Measurements from ENCODE around the gene KLRC3. TPM values are rescaled to one million over a fixed set of nuclear protein-coding genes. Genes with fewer than 3 reads are reported as not detected.
A peak's percentile ranks its signal among the peaks of the same experiment; 100 is the strongest.
"Not testable (repeated sequence)": the region's sequence is repeated elsewhere in the genome, so short reads cannot be mapped to it uniquely, and the experiment has no call there.

The KLRC3 gene
- total RNA-seq, 1 experiment from 2014 or later: 0.74 TPM

GRCh38 chr12:10439608-10440274 lies 19.3 kb upstream of the KLRC3 start:
- intact Hi-C loops (cut with micrococcal nuclease; ENCODE audit: unreplicated experiment); H3K36me3 ChIP-seq (ENCODE audit: control insufficient read depth, insufficient read depth, low read length); in situ Hi-C loops (cut with HindIII; ENCODE audit: low pct_unique_long_range_greater_than_20kb, low sequenced_read_pairs); BruUV-seq (replicated peaks); H3K9me3 ChIP-seq (ENCODE audit: control insufficient read depth, insufficient read depth, low read depth, low read length); H3K27me3 ChIP-seq (ENCODE audit: control insufficient read depth, insufficient read depth, low read length); H3K4me3 ChIP-seq (ENCODE audit: low read depth in 2 of 2, low read length in 2 of 2); H3K4me1 ChIP-seq (ENCODE audit: control insufficient read depth, insufficient read depth, low read length); CTCF ChIA-PET; POLR2A ChIA-PET; H3K27ac ChIP-seq (ENCODE audit: low read length): not testable (repeated sequence)
- ATAC-seq (peak; percentile 97), DNase-seq (ENCODE audit: low read depth, low spot score) (peak; percentile 45)

DNA sequence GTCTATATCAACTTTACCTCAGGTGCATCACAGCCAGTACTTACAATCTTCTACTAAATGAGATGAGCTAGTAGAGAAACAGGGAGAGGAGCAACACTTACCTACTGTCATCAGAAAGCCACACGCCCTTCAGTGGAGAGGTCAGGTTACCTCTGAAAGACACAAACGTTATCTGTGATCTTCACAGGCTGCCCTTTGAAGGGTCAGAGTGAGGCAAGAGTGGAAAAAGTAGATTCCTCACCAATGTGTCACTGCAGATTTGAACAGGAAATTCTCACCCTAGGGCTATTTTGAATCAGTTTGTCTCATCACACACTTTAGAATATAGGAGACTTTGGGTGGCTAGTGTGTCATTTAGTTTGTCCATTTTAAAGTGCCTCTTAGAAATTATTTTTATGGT lies 17.2 kb upstream of the KLRC3 start:
- H3K4me3 ChIP-seq (ENCODE audit: low read depth in 2 of 2, low read length in 2 of 2); in situ Hi-C loops (cut with HindIII; ENCODE audit: low pct_unique_long_range_greater_than_20kb, low sequenced_read_pairs); H3K4me1 ChIP-seq (ENCODE audit: control insufficient read depth, insufficient read depth, low read length); POLR2A ChIA-PET; ATAC-seq; DNase-seq (ENCODE audit: low read depth, low spot score); BruUV-seq (replicated peaks); intact Hi-C loops (cut with micrococcal nuclease; ENCODE audit: unreplicated experiment); H3K9me3 ChIP-seq (ENCODE audit: control insufficient read depth, insufficient read depth, low read depth, low read length); CTCF ChIA-PET; H3K27me3 ChIP-seq (ENCODE audit: control insufficient read depth, insufficient read depth, low read length); H3K36me3 ChIP-seq (ENCODE audit: control insufficient read depth, insufficient read depth, low read length); H3K27ac ChIP-seq (ENCODE audit: low read length): not testable (repeated sequence)

GRCh38 chr12:10435816-10436215 lies 15.4 kb upstream of the KLRC3 start, which contains the start of gene KLRC2:
TSS of gene KLRC2 (minus strand) at chr12:10436010. CDS start at chr12:10435986, 24 bp downstream.
- in situ Hi-C loops (cut with HindIII; ENCODE audit: low pct_unique_long_range_greater_than_20kb, low sequenced_read_pairs); POLR2A ChIA-PET; H3K27me3 ChIP-seq (ENCODE audit: control insufficient read depth, insufficient read depth, low read length); H3K4me1 ChIP-seq (ENCODE audit: control insufficient read depth, insufficient read depth, low read length); BruUV-seq (replicated peaks); H3K4me3 ChIP-seq (ENCODE audit: low read depth in 2 of 2, low read length in 2 of 2); H3K9me3 ChIP-seq (ENCODE audit: control insufficient read depth, insufficient read depth, low read depth, low read length); H3K36me3 ChIP-seq (ENCODE audit: control insufficient read depth, insufficient read depth, low read length); CTCF ChIA-PET; DNase-seq (ENCODE audit: low read depth, low spot score); ATAC-seq; H3K27ac ChIP-seq (ENCODE audit: low read length); intact Hi-C loops (cut with micrococcal nuclease; ENCODE audit: unreplicated experiment): not testable (repeated sequence)

DNA sequence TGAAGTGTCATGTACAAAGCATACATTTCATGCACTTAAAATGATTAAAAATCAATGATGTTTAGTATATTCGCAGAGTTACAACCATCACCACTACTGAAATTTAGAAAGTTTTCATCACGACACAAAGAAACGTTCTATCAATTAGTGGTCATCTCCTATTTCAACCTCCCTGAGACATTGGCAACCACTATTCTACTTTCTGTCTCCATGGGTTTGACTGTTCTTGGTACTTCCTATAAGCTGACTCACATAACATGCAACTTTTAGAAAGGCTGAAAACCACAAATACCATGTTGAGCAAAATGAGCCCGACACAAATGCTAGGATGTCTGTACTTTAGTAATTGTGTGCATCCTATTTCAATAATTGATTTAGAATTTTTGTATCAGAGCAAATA lies 10.2 kb upstream of the KLRC3 start:
- BruUV-seq (replicated peaks); intact Hi-C loops (cut with micrococcal nuclease; ENCODE audit: unreplicated experiment); ATAC-seq; H3K36me3 ChIP-seq (ENCODE audit: control insufficient read depth, insufficient read depth, low read length); H3K4me1 ChIP-seq (ENCODE audit: control insufficient read depth, insufficient read depth, low read length); in situ Hi-C loops (cut with HindIII; ENCODE audit: low pct_unique_long_range_greater_than_20kb, low sequenced_read_pairs); POLR2A ChIA-PET; H3K4me3 ChIP-seq (ENCODE audit: low read depth in 2 of 2, low read length in 2 of 2); H3K27ac ChIP-seq (ENCODE audit: low read length); H3K27me3 ChIP-seq (ENCODE audit: control insufficient read depth, insufficient read depth, low read length); DNase-seq (ENCODE audit: low read depth, low spot score); H3K9me3 ChIP-seq (ENCODE audit: control insufficient read depth, insufficient read depth, low read depth, low read length); CTCF ChIA-PET: not testable (repeated sequence)

DNA sequence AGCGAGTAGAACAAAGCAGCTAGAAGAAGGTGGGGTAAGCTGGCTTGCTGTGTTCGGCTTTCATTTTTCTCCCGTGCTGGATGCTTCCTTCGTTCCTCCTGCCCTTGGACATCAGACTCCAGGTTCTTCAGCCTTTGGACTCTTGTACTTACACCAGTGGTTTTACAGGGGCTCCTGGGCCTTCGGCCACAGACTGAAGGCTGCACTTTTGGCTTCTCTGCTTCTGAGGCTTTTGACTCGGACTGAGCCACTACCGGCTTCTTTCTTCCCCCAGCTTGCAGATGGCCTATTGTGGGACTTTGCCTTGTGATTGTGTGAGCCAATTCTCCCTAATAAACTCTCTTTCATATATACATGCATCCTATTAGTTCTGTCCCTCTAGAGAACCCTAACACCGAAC lies 5.5 kb upstream of the KLRC3 start:
- DNase-seq (ENCODE audit: low read depth, low spot score); POLR2A ChIA-PET; H3K36me3 ChIP-seq (ENCODE audit: control insufficient read depth, insufficient read depth, low read length); CTCF ChIA-PET; intact Hi-C loops (cut with micrococcal nuclease; ENCODE audit: unreplicated experiment); H3K4me1 ChIP-seq (ENCODE audit: control insufficient read depth, insufficient read depth, low read length); BruUV-seq (replicated peaks); H3K9me3 ChIP-seq (ENCODE audit: control insufficient read depth, insufficient read depth, low read depth, low read length); in situ Hi-C loops (cut with HindIII; ENCODE audit: low pct_unique_long_range_greater_than_20kb, low sequenced_read_pairs); H3K27me3 ChIP-seq (ENCODE audit: control insufficient read depth, insufficient read depth, low read length): not testable (repeated sequence)
- H3K27ac ChIP-seq (ENCODE audit: low read length): peak overlapping the region; percentile 84
- peak overlapping the region; percentile 18 to 44 for H3K4me3 ChIP-seq (ENCODE audit: low read depth in 2 of 2, low read length in 2 of 2)
- peak; percentile 32; the same call in 1 of the 2 replicates for ATAC-seq

DNA sequence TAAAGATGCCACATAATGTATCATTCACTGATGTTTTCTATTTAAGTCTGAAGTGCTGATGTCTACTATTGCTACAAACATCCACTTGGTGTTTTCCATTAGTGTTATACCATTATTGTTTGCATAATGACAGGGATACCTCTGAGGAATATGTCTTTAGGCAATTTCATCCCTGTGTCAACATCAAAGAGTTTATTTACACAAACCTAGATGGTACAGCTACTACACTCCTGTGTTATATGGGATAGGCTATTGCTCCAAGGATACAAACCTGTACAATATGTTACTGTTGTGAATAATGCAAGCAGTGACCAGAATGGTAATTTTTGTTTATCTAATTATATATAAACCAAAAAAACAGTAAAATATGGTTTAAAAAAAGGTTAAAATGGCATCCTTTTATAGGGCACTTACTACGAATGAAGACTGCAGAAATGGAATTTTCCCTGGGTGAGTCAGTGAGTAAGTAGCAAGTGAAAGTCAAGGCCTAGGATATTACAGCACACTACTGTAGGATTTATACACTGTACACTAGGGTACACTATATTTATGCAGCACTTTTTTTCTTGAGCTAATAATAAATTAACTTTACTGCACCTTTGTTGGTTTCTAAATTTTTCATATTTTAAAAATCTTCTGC lies 4.0 kb upstream of the KLRC3 start:
- H3K4me3 ChIP-seq (ENCODE audit: low read depth in 2 of 2, low read length in 2 of 2); BruUV-seq (replicated peaks); intact Hi-C loops (cut with micrococcal nuclease; ENCODE audit: unreplicated experiment); DNase-seq (ENCODE audit: low read depth, low spot score); H3K27me3 ChIP-seq (ENCODE audit: control insufficient read depth, insufficient read depth, low read length); H3K27ac ChIP-seq (ENCODE audit: low read length); CTCF ChIA-PET; in situ Hi-C loops (cut with HindIII; ENCODE audit: low pct_unique_long_range_greater_than_20kb, low sequenced_read_pairs); POLR2A ChIA-PET; H3K36me3 ChIP-seq (ENCODE audit: control insufficient read depth, insufficient read depth, low read length); H3K4me1 ChIP-seq (ENCODE audit: control insufficient read depth, insufficient read depth, low read length); H3K9me3 ChIP-seq (ENCODE audit: control insufficient read depth, insufficient read depth, low read depth, low read length): not testable (repeated sequence)
- ATAC-seq: peak; percentile 97

DNA sequence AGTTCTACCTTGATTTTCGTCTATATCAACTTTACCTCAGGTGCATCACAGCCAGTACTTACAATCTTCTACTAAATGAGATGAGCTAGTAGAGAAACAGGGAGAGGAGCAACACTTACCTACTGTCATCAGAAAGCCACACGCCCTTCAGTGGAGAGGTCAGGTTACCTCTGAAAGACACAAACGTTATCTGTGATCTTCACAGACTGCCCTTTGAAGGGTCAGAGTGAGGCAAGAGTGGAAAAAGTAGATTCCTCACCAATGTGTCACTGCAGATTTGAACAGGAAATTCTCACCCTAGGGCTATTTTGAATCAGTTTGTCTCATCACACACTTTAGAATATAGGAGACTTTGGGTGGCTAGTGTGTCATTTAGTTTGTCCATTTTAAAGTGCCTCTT lies 1.8 kb upstream of the KLRC3 start:
- DNase-seq (ENCODE audit: low read depth, low spot score); CTCF ChIA-PET; H3K27me3 ChIP-seq (ENCODE audit: control insufficient read depth, insufficient read depth, low read length); intact Hi-C loops (cut with micrococcal nuclease; ENCODE audit: unreplicated experiment); H3K4me3 ChIP-seq (ENCODE audit: low read depth in 2 of 2, low read length in 2 of 2); H3K9me3 ChIP-seq (ENCODE audit: control insufficient read depth, insufficient read depth, low read depth, low read length); BruUV-seq (replicated peaks); H3K27ac ChIP-seq (ENCODE audit: low read length); H3K36me3 ChIP-seq (ENCODE audit: control insufficient read depth, insufficient read depth, low read length); POLR2A ChIA-PET; H3K4me1 ChIP-seq (ENCODE audit: control insufficient read depth, insufficient read depth, low read length); in situ Hi-C loops (cut with HindIII; ENCODE audit: low pct_unique_long_range_greater_than_20kb, low sequenced_read_pairs): not testable (repeated sequence)
- peak; percentile 47 for ATAC-seq

All from Panc1 (cell line).